ENCODE data around the gene ARSB.

Gene ARSB

GRCh38 chr5:78903861-78904260, 81.2 kb downstream of the ARSB start:
- Mint-ChIP-seq H3K27ac (ENCODE audit: low read depth) (no peak overlapping the region), H3K36me3 (ENCODE audit: insufficient read depth) (no peaks in the 10 kb centered on the region), H3K4me3 (no peak overlapping the region), H3K4me1 (no peaks in the 10 kb centered on the region), H3K9me3 (peaks cover 8% of the 10 kb centered on the region), H3K27me3 (no peaks in the 10 kb centered on the region)
- ATAC-seq (replicated peaks; ENCODE audit: extremely low read depth, poor library complexity, severe bottlenecking) (no peak), DNase-seq (ENCODE audit: low spot score in 2 of 2) (no peak)

GRCh38 chr5:78903353-78903752, 81.8 kb downstream of the ARSB start:
- no peak for DNase-seq (ENCODE audit: low spot score in 2 of 2)
- Mint-ChIP-seq H3K4me3 (no peak overlapping the region), H3K4me1 (no peaks in the 10 kb centered on the region), H3K27me3 (no peaks in the 10 kb centered on the region), H3K9me3 (peaks cover 8% of the 10 kb centered on the region), H3K27ac (ENCODE audit: low read depth) (no peak overlapping the region), H3K36me3 (ENCODE audit: insufficient read depth) (no peaks in the 10 kb centered on the region)
- ATAC-seq (replicated peaks; ENCODE audit: extremely low read depth, poor library complexity, severe bottlenecking): no peak

GRCh38 chr5:78899922-78900362, 85.2 kb downstream of the ARSB start:
- ATAC-seq (replicated peaks; ENCODE audit: extremely low read depth, poor library complexity, severe bottlenecking) (no peak), DNase-seq (ENCODE audit: low spot score in 2 of 2) (no peak)
- H3K4me1 Mint-ChIP-seq: no peaks in the 10 kb centered on the region
- no peak overlapping the region for H3K4me3 Mint-ChIP-seq
- H3K9me3 Mint-ChIP-seq: peaks cover 8% of the 10 kb centered on the region
- no peaks in the 10 kb centered on the region for H3K36me3 Mint-ChIP-seq (ENCODE audit: insufficient read depth)
- no peak overlapping the region for H3K27ac Mint-ChIP-seq (ENCODE audit: low read depth)
- H3K27me3 Mint-ChIP-seq: no peaks in the 10 kb centered on the region

GRCh38 chr5:78896132-78896531, 89.0 kb downstream of the ARSB start:
- Mint-ChIP-seq H3K4me3 (no peak overlapping the region), H3K27ac (ENCODE audit: low read depth) (no peak overlapping the region)
- DNase-seq (ENCODE audit: low spot score in 2 of 2): no peak

GRCh38 chr5:78895616-78896015, 89.5 kb downstream of the ARSB start:
- H3K36me3 Mint-ChIP-seq (ENCODE audit: insufficient read depth): no peaks in the 10 kb centered on the region
- no peak overlapping the region for H3K27ac Mint-ChIP-seq (ENCODE audit: low read depth)
- no peaks in the 10 kb centered on the region for H3K27me3 Mint-ChIP-seq
- DNase-seq (ENCODE audit: low spot score in 2 of 2): no peak
- peaks cover 8% of the 10 kb centered on the region for H3K9me3 Mint-ChIP-seq
- no peaks in the 10 kb centered on the region for H3K4me1 Mint-ChIP-seq
- ATAC-seq (replicated peaks; ENCODE audit: extremely low read depth, poor library complexity, severe bottlenecking): no peak
- H3K4me3 Mint-ChIP-seq: no peak overlapping the region

More at GRCh38 chr5:78896132-78896531, 89.0 kb downstream of the ARSB start:
- Mint-ChIP-seq H3K36me3 (ENCODE audit: insufficient read depth) (no peaks in the 10 kb centered on the region), H3K27me3 (no peaks in the 10 kb centered on the region), H3K9me3 (peaks cover 8% of the 10 kb centered on the region), H3K4me1 (no peaks in the 10 kb centered on the region)
- no peak for ATAC-seq (replicated peaks; ENCODE audit: extremely low read depth, poor library complexity, severe bottlenecking)

GRCh38 chr5:78893940-78894677, 91.0 kb downstream of the ARSB start:
- no peaks in the 10 kb centered on the region for H3K4me1 Mint-ChIP-seq
- no peak overlapping the region for H3K4me3 Mint-ChIP-seq
- ATAC-seq (replicated peaks; ENCODE audit: extremely low read depth, poor library complexity, severe bottlenecking): no peak
- H3K36me3 Mint-ChIP-seq (ENCODE audit: insufficient read depth): no peaks in the 10 kb centered on the region
- peaks cover 3% of the 10 kb centered on the region for H3K9me3 Mint-ChIP-seq
- peak overlapping the region; percentile 63 for H3K27ac Mint-ChIP-seq (ENCODE audit: low read depth)
- DNase-seq (ENCODE audit: low spot score in 2 of 2): no peak
- no peaks in the 10 kb centered on the region for H3K27me3 Mint-ChIP-seq

- Mint-ChIP-seq H3K4me3 (no peak overlapping the region), H3K27me3 (no peaks in the 10 kb centered on the region)
Observed at GRCh38 chr5:78890667-78891379, 94.3 kb downstream of the ARSB start.

GRCh38 chr5:78889369-78890140, 95.6 kb downstream of the ARSB start:
- no peak for DNase-seq (ENCODE audit: low spot score in 2 of 2)
- Mint-ChIP-seq H3K36me3 (ENCODE audit: insufficient read depth) (peaks cover 1% of the 10 kb centered on the region), H3K4me3 (no peak overlapping the region), H3K27me3 (no peaks in the 10 kb centered on the region), H3K9me3 (no peaks in the 10 kb centered on the region), H3K4me1 (peaks cover 18% of the 10 kb centered on the region), H3K27ac (ENCODE audit: low read depth) (no peak overlapping the region)
- no peak for ATAC-seq (replicated peaks; ENCODE audit: extremely low read depth, poor library complexity, severe bottlenecking)

More at GRCh38 chr5:78890667-78891379, 94.3 kb downstream of the ARSB start:
- H3K27ac Mint-ChIP-seq (ENCODE audit: low read depth): no peak overlapping the region
- DNase-seq (ENCODE audit: low spot score in 2 of 2) (no peak), ATAC-seq (replicated peaks; ENCODE audit: extremely low read depth, poor library complexity, severe bottlenecking) (no peak)
- no peaks in the 10 kb centered on the region for H3K9me3 Mint-ChIP-seq
- peaks cover 18% of the 10 kb centered on the region for H3K4me1 Mint-ChIP-seq
- no peaks in the 10 kb centered on the region for H3K36me3 Mint-ChIP-seq (ENCODE audit: insufficient read depth)

- Mint-ChIP-seq H3K36me3 (ENCODE audit: insufficient read depth) (peaks cover 1% of the 10 kb centered on the region), H3K4me1 (peaks cover 18% of the 10 kb centered on the region), H3K4me3 (no peak overlapping the region), H3K9me3 (no peaks in the 10 kb centered on the region), H3K27ac (ENCODE audit: low read depth) (no peak overlapping the region), H3K27me3 (no peaks in the 10 kb centered on the region)
- DNase-seq (ENCODE audit: low spot score in 2 of 2) (no peak), ATAC-seq (replicated peaks; ENCODE audit: extremely low read depth, poor library complexity, severe bottlenecking) (no peak)
Observed at GRCh38 chr5:78888580-78889368, 96.3 kb downstream of the ARSB start.

- Mint-ChIP-seq H3K4me3 (no peak overlapping the region), H3K27me3 (no peaks in the 10 kb centered on the region), H3K9me3 (no peaks in the 10 kb centered on the region), H3K4me1 (peaks cover 18% of the 10 kb centered on the region), H3K36me3 (ENCODE audit: insufficient read depth) (peaks cover 1% of the 10 kb centered on the region), H3K27ac (ENCODE audit: low read depth) (no peak overlapping the region)
- DNase-seq (ENCODE audit: low spot score in 2 of 2) (no peak), ATAC-seq (replicated peaks; ENCODE audit: extremely low read depth, poor library complexity, severe bottlenecking) (peak; percentile 77)
Observed at GRCh38 chr5:78887384-78888118, 97.6 kb downstream of the ARSB start.

GRCh38 chr5:78886341-78887230, 98.5 kb downstream of the ARSB start:
- DNase-seq (ENCODE audit: low spot score in 2 of 2) (no peak), ATAC-seq (replicated peaks; ENCODE audit: extremely low read depth, poor library complexity, severe bottlenecking) (no peak)
- H3K36me3 Mint-ChIP-seq (ENCODE audit: insufficient read depth): peaks cover 1% of the 10 kb centered on the region
- H3K27ac Mint-ChIP-seq (ENCODE audit: low read depth): no peak overlapping the region
- H3K4me3 Mint-ChIP-seq: no peak overlapping the region
- no peaks in the 10 kb centered on the region for H3K9me3 Mint-ChIP-seq
- peaks cover 18% of the 10 kb centered on the region for H3K4me1 Mint-ChIP-seq
- no peaks in the 10 kb centered on the region for H3K27me3 Mint-ChIP-seq

All from central memory CD8-positive, alpha-beta T cell (primary cell).